DMS114 treated with DMSO at 0.1 percent for 48 hours (cell line): ENCODE measurements around the gene RSPO3.
A peak's percentile ranks its signal among the peaks of the same experiment; 100 is the strongest.

Source experiments
- DNase-seq: peaks from one replicate; lab custom pipeline; 2025; ENCODE audit not compliant: unreplicated experiment; lab: John Stamatoyannopoulos, UW

Gene RSPO3

GRCh38 chr6:127154509-127154908 lies 36.0 kb downstream of the RSPO3 start:
- DNase-seq, result no peak

- DNase-seq, result no peak
Measured at GRCh38 chr6:127160484-127160883, 42.0 kb downstream of the RSPO3 start.

- no peak for DNase-seq
Measured at GRCh38 chr6:127162836-127163235, 44.4 kb downstream of the RSPO3 start.

GRCh38 chr6:127164036-127164435 lies 45.6 kb downstream of the RSPO3 start:
- no peak for DNase-seq

GRCh38 chr6:127164565-127164964 lies 46.1 kb downstream of the RSPO3 start:
- DNase-seq, result no peak

- DNase-seq, result no peak
Measured at GRCh38 chr6:127173156-127173940, 54.9 kb downstream of the RSPO3 start.

- no peak for DNase-seq
Measured at GRCh38 chr6:127176146-127176545, 57.7 kb downstream of the RSPO3 start.

GRCh38 chr6:127177030-127177922 lies 58.8 kb downstream of the RSPO3 start:
- DNase-seq, result no peak

- DNase-seq, result no peak
Measured at GRCh38 chr6:127177923-127178231, 59.4 kb downstream of the RSPO3 start.

- DNase-seq, result no peak
Measured at GRCh38 chr6:127178746-127179145, 60.3 kb downstream of the RSPO3 start.

GRCh38 chr6:127180426-127180825 lies 62.0 kb downstream of the RSPO3 start:
- DNase-seq, result no peak

GRCh38 chr6:127182501-127182900 lies 64.0 kb downstream of the RSPO3 start:
- no peak for DNase-seq

GRCh38 chr6:127185437-127185995 lies 67.0 kb downstream of the RSPO3 start:
- DNase-seq, result no peak

GRCh38 chr6:127186889-127187288 lies 68.4 kb downstream of the RSPO3 start:
- DNase-seq, result no peak

- no peak for DNase-seq
Measured at GRCh38 chr6:127188744-127189143, 70.3 kb downstream of the RSPO3 start.

GRCh38 chr6:127190552-127190951 lies 72.1 kb downstream of the RSPO3 start:
- peak; percentile 0 for DNase-seq

GRCh38 chr6:127191716-127192115 lies 73.2 kb downstream of the RSPO3 start:
- no peak for DNase-seq

GRCh38 chr6:127192911-127193541 lies 74.6 kb downstream of the RSPO3 start:
- DNase-seq, result no peak

GRCh38 chr6:127195833-127196232 lies 77.4 kb downstream of the RSPO3 start:
- DNase-seq, result no peak

GRCh38 chr6:127198549-127198948 lies 80.1 kb downstream of the RSPO3 start:
- no peak for DNase-seq

- DNase-seq, result no peak
Measured at GRCh38 chr6:127199470-127199869, 81.0 kb downstream of the RSPO3 start.

- no peak for DNase-seq
Measured at GRCh38 chr6:127200114-127200513, 81.6 kb downstream of the RSPO3 start.
